Uterus (tissue), 4 donors: ENCODE results near the gene HS3ST3A1. TPM values are rescaled to one million over a fixed set of nuclear protein-coding genes. Genes with fewer than 3 reads are reported as not detected.
"Not testable (repeated sequence)": the region's sequence is repeated elsewhere in the genome, so short reads cannot be mapped to it uniquely, and the experiment has no call there.

Source experiments
- DNase-seq, 2 donors: peaks; one replicate each; pipeline ENCODE4 v3.0.0-alpha.2; 2019 to 2020
- H3K27ac ChIP-seq, 2 donors: fragments of 200-600 bp; sonication (generic); 1 replicate in 1 of 2; 2 replicates in 1 of 2; pipeline ENCODE4 v1.5.1; 2016 to 2018
- H3K27me3 ChIP-seq, 2 donors: fragments of 200-600 bp; sonication (generic); one replicate each; pipeline ENCODE4 v1.5.1; 2018 to 2019; ENCODE audit warnings: control low read depth in 1 of 2
- H3K36me3 ChIP-seq, 2 donors: fragments of 200-600 bp; sonication (generic); one replicate each; pipeline ENCODE4 v1.5.1; 2019; ENCODE audit warnings: control low read depth in 1 of 2
- H3K4me1 ChIP-seq, 2 donors: fragments of 200-600 bp; sonication (generic); one replicate each; pipeline ENCODE4 v1.5.1; 2018 to 2019; ENCODE audit warnings: control low read depth in 1 of 2
- H3K4me3 ChIP-seq, 2 donors: fragments of 200-600 bp; sonication (generic); 1 replicate in 1 of 2; 2 replicates in 1 of 2; pipeline ENCODE4 v1.5.1; 2018 to 2019; ENCODE audit warnings: mild to moderate bottlenecking in 1 of 2
- H3K9me3 ChIP-seq, 2 donors: fragments of 200-600 bp; sonication (generic); one replicate each; pipeline ENCODE4 v1.5.1; 2019; ENCODE audit warnings: control low read depth in 1 of 2
- POLR2A ChIP-seq, 2 donors: fragments of 450-650 bp; IDR thresholded peaks; one replicate each; pipeline ENCODE4 v1.6.1; 2016; ENCODE audit warnings: antibody characterized with exemption in 2 of 2, mild to moderate bottlenecking in 1 of 2, moderate library complexity in 1 of 2
- intact Hi-C: fragments of 100-400 bp; cut with DNase I; formaldehyde crosslinking; loops from one replicate; pipeline ENCODE4 v1.15.1; 2023; ENCODE audit warnings: low total_unique reads
- total RNA-seq, 4 donors: library from RNA; depleted of rRNA in 3 of 4; stranded (reverse); fragments of >200 nt in 3 of 4; gene quantifications; one replicate each; pipeline versions ENCODE4 v1.1.0 to v1.2.4, GENCODE V29; 2014 to 2023
- TF ChIP-seq, protein P1 (sequence below), 4 experiments: fragments of 200-600 bp in 2 of 4; fragments of 450-650 bp in 2 of 4; sonication (generic) in 2 of 4; IDR thresholded peaks; one replicate each; pipeline ENCODE4 v1.5.1; 2016 to 2019; ENCODE audit warnings: antibody characterized with exemption in 4 of 4, mild to moderate bottlenecking in 2 of 4, moderate library complexity in 1 of 4
- donor health status: DM: yes; HTN: yes; CAD: no.

The HS3ST3A1 gene
- total RNA-seq, 4 donors from 2014 or later = 2.1 to 7.7 (median 5.0) TPM; not detected in 1

- Histone ChIP-seq H3K27ac (no peak overlapping the region), H3K36me3 (no peaks in the 10 kb centered on the region), H3K27me3 (no peaks in the 10 kb centered on the region), H3K4me3 (no peak overlapping the region), H3K4me1 (no peaks in the 10 kb centered on the region), H3K9me3 (no peaks in the 10 kb centered on the region)
- intact Hi-C loops = no loop called here
- TF ChIP-seq, protein P1, sequence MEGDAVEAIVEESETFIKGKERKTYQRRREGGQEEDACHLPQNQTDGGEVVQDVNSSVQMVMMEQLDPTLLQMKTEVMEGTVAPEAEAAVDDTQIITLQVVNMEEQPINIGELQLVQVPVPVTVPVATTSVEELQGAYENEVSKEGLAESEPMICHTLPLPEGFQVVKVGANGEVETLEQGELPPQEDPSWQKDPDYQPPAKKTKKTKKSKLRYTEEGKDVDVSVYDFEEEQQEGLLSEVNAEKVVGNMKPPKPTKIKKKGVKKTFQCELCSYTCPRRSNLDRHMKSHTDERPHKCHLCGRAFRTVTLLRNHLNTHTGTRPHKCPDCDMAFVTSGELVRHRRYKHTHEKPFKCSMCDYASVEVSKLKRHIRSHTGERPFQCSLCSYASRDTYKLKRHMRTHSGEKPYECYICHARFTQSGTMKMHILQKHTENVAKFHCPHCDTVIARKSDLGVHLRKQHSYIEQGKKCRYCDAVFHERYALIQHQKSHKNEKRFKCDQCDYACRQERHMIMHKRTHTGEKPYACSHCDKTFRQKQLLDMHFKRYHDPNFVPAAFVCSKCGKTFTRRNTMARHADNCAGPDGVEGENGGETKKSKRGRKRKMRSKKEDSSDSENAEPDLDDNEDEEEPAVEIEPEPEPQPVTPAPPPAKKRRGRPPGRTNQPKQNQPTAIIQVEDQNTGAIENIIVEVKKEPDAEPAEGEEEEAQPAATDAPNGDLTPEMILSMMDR (IDR thresholded peaks at IDR 0.05) = no peak
- TF ChIP-seq POLR2A (IDR thresholded peaks at IDR 0.05) = no peak
- no peak for DNase-seq
Observed at GRCh38 chr17:13558588-13558987, 43.1 kb downstream of the HS3ST3A1 start.

GRCh38 chr17:13557077-13557476 lies 44.7 kb downstream of the HS3ST3A1 start:
- no peak overlapping the region for H3K27ac ChIP-seq
- no peaks in the 10 kb centered on the region for H3K27me3 ChIP-seq
- no peaks in the 10 kb centered on the region for H3K36me3 ChIP-seq
- H3K4me1 ChIP-seq = no peaks in the 10 kb centered on the region
- intact Hi-C loops = no loop called here
- no peaks in the 10 kb centered on the region for H3K9me3 ChIP-seq
- H3K4me3 ChIP-seq = no peak overlapping the region
- no peak for TF ChIP-seq POLR2A (IDR thresholded peaks at IDR 0.05)
- TF ChIP-seq, protein P1 (IDR thresholded peaks at IDR 0.05) = no peak
- DNase-seq = no peak

- Histone ChIP-seq H3K9me3 (no peaks in the 10 kb centered on the region), H3K4me1 (no peaks in the 10 kb centered on the region), H3K36me3 (no peaks in the 10 kb centered on the region), H3K4me3 (no peak overlapping the region), H3K27ac (no peak overlapping the region), H3K27me3 (no peaks in the 10 kb centered on the region)
- DNase-seq = no peak
- intact Hi-C loops = no loop called here
- TF ChIP-seq, protein P1 (IDR thresholded peaks at IDR 0.05) = no peak
- TF ChIP-seq POLR2A (IDR thresholded peaks at IDR 0.05) = no peak
Observed at GRCh38 chr17:13554231-13554630, 47.5 kb downstream of the HS3ST3A1 start.

GRCh38 chr17:13550291-13550690 lies 51.4 kb downstream of the HS3ST3A1 start:
- H3K4me1 ChIP-seq = no peaks in the 10 kb centered on the region
- H3K27me3 ChIP-seq = no peaks in the 10 kb centered on the region
- H3K9me3 ChIP-seq = no peaks in the 10 kb centered on the region
- no peaks in the 10 kb centered on the region for H3K36me3 ChIP-seq
- intact Hi-C loops = no loop called here
- no peak for DNase-seq
- no peak overlapping the region for H3K27ac ChIP-seq
- H3K4me3 ChIP-seq = no peak overlapping the region
- TF ChIP-seq POLR2A (IDR thresholded peaks at IDR 0.05) = no peak
- TF ChIP-seq, protein P1 (IDR thresholded peaks at IDR 0.05) = no peak

DNA sequence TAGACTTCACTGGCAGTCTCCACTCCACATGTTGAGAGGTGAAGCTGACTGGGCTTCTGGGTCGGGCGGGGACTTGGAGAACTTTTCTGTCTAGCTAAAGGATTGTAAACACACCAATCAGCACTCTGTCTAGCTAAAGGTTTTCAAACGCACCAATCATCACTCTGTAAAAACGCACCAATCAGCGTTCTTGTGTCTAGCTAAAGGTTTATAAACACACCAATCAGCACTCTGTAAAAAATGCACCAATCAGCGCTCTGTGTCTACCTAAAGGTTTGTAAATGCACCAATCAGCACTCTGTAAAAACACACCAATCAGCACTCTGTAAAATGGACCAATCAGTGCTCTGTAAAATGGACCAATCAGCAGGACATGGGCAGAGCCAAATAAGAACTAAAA lies 53.2 kb downstream of the HS3ST3A1 start:
- H3K27ac ChIP-seq, H3K36me3 ChIP-seq, DNase-seq, H3K9me3 ChIP-seq, H3K27me3 ChIP-seq, H3K4me1 ChIP-seq, H3K4me3 ChIP-seq, intact Hi-C loops: not testable (repeated sequence)

DNA sequence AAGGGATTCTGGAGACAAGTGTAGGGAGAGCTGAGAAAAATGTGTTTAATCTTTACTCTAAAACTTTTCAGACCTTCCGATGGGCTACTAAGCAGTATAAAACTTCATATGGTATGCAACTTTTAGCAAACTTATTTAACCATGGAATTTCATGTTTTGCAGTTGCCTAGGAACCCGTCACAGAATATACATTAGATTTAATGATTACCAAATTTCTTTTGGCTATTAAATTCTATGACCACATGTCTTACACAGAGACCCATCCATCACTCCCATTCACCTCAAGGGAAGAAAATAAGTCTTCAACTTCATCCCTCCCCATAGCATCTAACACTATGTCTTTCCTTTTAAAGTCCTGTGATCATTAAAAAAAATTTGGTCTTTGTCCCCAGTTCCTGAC lies 54.9 kb downstream of the HS3ST3A1 start:
- Histone ChIP-seq H3K27ac (no peak overlapping the region), H3K4me3 (no peak overlapping the region), H3K36me3 (no peaks in the 10 kb centered on the region), H3K27me3 (no peaks in the 10 kb centered on the region), H3K9me3 (no peaks in the 10 kb centered on the region), H3K4me1 (no peaks in the 10 kb centered on the region)
- intact Hi-C loops = no loop called here
- DNase-seq = no peak
- TF ChIP-seq POLR2A (IDR thresholded peaks at IDR 0.05) = no peak
- TF ChIP-seq, protein P1 (IDR thresholded peaks at IDR 0.05) = no peak
